ENCODE data around the gene SPATA31A6. TPM values are rescaled to one million over a fixed set of nuclear protein-coding genes. Genes with fewer than 3 reads are reported as not detected.
"Not testable (repeated sequence)": the region's sequence is repeated elsewhere in the genome, so short reads cannot be mapped to it uniquely, and the experiment has no call there.

SPATA31A6 gene
- not detected in 2 replicates for total RNA-seq

DNA sequence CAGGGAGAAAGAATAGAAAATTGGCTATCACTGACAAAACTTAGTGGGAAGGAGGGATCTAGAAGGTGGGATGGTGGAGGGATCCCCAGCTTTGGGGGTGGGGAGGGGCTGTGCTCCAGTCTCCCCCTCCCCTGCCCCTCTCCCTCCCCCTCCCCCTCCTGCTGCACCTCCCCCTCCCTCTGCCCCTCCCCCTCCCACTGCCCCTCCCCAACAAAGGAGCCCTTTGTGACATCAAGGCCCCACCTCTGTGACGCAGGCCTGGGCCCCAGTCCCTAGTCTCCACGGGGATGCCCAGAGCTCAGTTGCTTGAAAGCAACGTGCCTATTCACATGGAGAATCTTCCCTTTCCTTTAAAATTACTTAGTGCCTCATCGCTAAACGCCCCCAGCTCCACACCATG is at the start of gene SPATA31A6:
Gene SPATA31A6, plus strand, starts transcription at position 301 of the 400 bp plus-strand sequence. Its CDS starts 29 bp downstream, at position 330.
- H3K4me3 ChIP-seq (ENCODE audit: low read depth, low read length); DNase-seq (ENCODE audit: low read depth): not testable (repeated sequence)

DNA sequence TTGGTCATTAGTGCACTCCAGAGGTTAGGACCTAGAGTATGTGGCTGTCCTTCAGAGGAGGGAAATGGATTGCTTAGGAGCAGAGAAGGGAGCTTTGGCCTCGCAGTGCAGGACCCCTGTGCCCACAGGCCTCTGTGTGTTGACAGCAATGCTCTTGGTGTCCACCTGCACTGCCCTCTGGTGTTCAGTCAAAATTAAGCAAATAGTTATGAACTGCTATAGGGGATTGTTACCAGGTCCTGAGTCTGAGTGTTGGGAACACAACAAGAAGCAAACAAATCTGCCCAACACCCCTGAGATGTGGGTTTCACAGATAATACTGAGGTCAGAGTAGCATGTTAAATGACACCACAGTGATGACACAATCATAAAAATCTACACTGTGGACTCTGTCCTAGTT is 23.2 kb upstream of the SPATA31A6 start:
- not testable (repeated sequence) for H3K4me3 ChIP-seq (ENCODE audit: low read depth, low read length); DNase-seq (ENCODE audit: low read depth)

DNA sequence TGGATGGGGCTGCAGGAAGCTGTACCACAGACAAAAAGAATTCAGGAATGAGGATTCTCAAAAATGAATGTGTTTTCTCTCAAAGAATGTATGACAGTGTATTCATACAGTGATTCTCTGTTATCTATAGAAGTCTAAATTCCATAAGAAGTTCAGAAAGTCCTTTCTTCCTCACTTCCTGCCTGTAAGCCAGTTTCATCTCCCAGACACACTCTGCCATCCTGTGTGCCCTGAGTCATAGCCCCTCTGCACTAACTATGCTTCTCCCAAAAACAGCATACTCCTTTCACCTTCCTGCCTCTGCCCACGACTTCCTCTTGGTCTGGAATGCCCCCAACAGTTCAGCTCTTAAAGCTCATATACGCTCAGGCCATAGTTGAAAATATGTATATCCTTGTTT is 36.4 kb downstream of the SPATA31A6 start:
- not testable (repeated sequence) for H3K4me3 ChIP-seq (ENCODE audit: low read depth, low read length); DNase-seq (ENCODE audit: low read depth)

- not testable (repeated sequence) for H3K4me3 ChIP-seq (ENCODE audit: low read depth, low read length); DNase-seq (ENCODE audit: low read depth)
These were observed 39.8 kb downstream of the SPATA31A6 start for GRCh38 chr9:42223230-42223629.

DNA sequence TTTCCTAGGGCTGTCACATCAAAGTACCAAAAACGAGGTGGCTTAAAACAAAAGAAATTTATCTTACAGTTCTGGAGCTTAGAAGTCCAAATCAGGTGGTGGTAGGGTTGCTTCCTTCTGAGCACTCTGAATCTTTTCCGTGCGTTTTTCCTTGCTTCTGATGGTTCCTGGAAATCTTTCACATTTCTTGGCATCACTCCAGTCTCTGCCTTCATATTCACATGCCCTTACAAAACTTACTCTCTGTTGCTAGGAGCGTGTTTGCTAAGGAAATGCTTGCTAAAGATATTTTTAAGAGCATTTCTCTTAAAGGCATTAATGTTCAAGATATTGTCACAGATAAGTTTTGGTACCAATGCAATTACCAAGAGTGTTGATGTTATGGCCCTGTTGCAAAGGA is 49.6 kb downstream of the SPATA31A6 start:
- not testable (repeated sequence) for H3K4me3 ChIP-seq (ENCODE audit: low read depth, low read length); DNase-seq (ENCODE audit: low read depth)

GRCh38 chr9:42234610-42235009 is 51.2 kb downstream of the SPATA31A6 start:
- H3K4me3 ChIP-seq (ENCODE audit: low read depth, low read length); DNase-seq (ENCODE audit: low read depth): not testable (repeated sequence)

DNA sequence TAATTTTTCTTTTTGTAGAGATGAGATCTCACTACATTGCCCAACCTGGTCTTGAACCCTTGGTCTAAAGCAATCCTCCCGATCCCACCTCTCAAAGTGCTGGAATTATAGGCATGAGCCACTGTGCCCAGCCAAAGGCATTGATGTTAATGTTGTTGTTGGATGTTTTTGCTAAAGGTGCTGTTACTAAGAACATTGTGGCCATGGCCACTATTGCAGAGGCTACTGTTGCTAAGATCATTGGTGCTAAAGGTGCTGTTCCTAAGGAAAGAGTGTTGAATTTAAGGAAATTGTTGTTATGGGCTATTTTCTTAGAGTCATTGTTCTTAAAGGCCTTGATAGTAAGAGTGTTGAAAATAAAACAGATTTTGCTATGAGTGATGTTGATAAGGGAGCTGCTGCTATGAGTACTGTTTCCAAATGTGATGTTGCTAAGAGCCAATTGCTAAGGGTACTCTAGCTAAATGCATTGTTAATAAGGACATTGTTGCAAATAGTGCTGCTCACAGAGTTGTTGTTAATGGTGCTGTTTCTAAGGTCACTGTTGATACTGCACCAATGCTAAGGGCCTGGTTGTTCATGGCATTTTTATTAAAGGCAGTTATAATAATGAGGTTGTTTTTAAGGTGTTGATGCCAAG is 52.0 kb downstream of the SPATA31A6 start:
- not testable (repeated sequence) for DNase-seq (ENCODE audit: low read depth); H3K4me3 ChIP-seq (ENCODE audit: low read depth, low read length)

DNA sequence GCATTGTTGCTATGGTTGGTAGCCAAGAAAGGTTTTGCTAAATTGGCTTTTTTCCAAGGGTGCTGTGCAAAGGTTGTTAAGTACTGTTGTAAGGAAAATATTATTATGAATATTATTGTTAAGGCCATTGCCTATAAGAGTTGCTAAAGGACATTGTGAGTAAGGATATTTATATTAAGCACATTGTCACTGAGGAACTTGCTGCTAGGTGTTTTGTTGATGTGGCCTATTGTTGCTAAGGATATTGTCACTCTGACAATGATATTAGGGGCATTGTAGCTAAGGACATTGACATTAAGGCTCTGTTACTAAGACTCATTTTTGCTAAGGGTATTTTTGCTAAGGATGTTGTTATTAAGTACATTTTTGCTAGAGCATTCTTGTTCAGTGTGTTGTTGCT is 52.6 kb downstream of the SPATA31A6 start:
- not testable (repeated sequence) for DNase-seq (ENCODE audit: low read depth); H3K4me3 ChIP-seq (ENCODE audit: low read depth, low read length)

DNA sequence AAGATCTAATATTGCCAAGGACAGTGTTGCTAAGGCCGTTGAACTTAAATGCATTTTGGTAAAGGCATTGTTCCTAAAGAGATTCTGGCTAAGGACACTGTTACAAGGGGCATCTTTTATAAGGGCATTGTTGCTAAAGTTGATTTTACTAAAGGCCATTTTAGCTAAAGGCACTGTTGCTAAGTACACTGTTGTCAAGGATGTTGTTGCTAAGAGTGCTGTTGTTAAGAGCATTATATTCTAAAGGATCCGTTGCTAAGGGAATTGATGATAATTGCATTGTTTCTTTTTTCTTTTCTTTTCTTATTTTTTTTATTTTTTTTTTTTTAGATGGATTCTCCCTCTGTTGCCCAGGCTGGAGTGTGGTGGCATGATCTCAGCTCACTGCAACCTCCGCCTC is 53.9 kb downstream of the SPATA31A6 start:
- not testable (repeated sequence) for H3K4me3 ChIP-seq (ENCODE audit: low read depth, low read length); DNase-seq (ENCODE audit: low read depth)

DNA sequence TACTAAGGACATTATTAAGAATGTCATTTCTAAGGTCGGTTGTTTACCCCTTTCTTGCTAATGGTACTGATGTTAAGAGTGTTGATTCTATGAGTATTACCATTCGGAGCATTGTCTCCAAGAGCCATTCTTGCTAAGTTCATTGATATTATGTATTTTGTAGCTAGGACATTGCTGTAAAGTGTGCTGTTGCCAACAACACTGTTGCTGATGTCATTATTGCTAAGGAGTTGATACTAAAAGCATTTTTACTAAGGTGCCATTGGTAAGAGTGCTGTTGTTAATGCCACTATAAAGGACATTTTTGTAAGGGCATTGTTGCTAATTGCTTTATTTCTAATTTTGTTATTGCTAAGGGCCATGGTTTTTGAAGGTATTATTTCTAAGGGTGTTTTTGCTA is 55.4 kb downstream of the SPATA31A6 start:
- not testable (repeated sequence) for H3K4me3 ChIP-seq (ENCODE audit: low read depth, low read length); DNase-seq (ENCODE audit: low read depth)

Small RNA genes within 50 kb of the gene (small RNA-seq; reads per million reads assigned to genes)
- gene AL445584.3, result not detected

Other genes with a start within 250 kb of the SPATA31A6 start
- under 0.01 and 0.97 TPM in 2 replicates for gene CNTNAP3B, start 54.2 kb upstream of the SPATA31A6 start, total RNA-seq